ENCODE results near the gene BBLN. TPM values are rescaled to one million over a fixed set of nuclear protein-coding genes. Genes with fewer than 3 reads are reported as not detected.
"Not testable (repeated sequence)": the region's sequence is repeated elsewhere in the genome, so short reads cannot be mapped to it uniquely, and the experiment has no call there.

The BBLN gene
- total RNA-seq, 2 donors from 2014 or later, result 65.7 to 82.1 TPM

DNA sequence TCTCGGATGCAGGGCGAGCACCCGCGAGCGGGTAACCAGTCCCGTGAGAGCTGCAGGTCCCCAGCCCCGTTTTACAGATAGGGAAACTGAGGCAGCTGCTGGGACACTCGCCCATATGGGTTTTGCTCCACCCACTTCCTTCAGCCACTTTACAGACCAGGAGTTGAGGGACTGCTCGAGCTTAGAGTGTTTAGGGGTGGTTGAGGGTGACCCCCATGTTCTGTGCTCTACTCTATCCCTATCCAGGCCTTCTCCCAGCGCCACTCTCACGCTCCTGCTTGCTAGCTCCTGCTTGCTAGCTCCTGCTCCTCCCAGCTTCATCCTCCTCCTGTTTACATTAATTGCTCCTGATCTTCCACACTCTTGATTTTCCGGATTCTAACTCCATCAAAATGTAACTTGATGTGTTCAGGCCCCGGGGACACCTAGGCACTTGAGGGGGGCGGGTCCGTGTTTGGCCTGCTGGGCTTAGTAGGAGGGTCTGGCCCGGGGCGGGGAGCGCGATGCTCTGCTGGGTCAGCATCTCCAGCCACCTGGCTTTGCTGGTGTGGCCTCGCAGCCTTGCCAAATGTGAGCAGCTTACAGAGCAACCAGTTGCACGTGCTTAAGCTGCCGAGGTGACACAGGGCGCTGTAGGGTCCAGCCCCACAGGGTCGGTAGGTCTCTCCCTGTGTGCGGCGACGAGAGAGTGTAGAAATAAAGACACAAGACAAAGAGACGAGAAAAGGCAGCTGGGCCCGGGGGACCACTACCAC lies 31.1 kb upstream of the BBLN start:
- H3K9ac ChIP-seq (ENCODE audit: extremely low read depth, low read length, poor library complexity, severe bottlenecking), result peak overlapping the region; percentile 89
- no peak overlapping the region for H3K27ac ChIP-seq (ENCODE audit: low read depth, low read length)
- TF ChIP-seq CTCF (conservative IDR thresholded peaks at IDR 0.05), result no peak

DNA sequence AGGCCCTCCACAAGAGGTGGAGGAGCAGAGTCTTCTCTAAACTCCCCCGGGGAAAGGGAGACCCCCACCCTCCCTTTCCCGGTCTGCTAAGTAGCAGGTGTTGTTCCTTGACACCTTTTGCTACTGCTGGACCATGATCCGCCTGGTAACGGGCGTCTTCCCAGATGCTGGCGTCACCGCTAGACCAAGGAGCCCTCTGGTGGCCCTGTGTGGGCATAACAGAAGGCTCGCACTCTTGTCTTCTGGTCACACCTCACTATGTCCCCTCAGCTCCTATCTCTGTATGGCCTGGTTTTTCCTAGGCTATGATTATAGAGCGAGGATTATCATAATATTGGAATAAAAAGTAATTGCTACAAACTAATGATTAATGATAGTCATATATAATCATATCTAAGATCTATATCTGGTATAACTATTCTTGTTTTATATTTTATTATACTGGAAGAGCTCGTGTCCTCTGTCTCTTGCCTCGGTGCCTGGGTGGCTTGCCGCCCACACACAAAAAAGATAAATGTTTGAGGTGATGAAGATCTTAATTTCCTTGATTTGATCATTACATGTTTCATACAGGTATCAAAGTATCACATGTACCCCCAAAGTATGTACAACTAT lies 30.0 kb upstream of the BBLN start:
- not testable (repeated sequence) for H3K9me3 ChIP-seq (ENCODE audit: control insufficient read depth, low read length); H3K9ac ChIP-seq (ENCODE audit: extremely low read depth, low read length, poor library complexity, severe bottlenecking); H3K4me1 ChIP-seq (ENCODE audit: control insufficient read depth, insufficient read depth, low read length); H3K27ac Mint-ChIP-seq; H3K27ac ChIP-seq (ENCODE audit: low read depth, low read length); DNase-seq; H3K36me3 ChIP-seq (ENCODE audit: control insufficient read depth, insufficient read depth, low read length); H3K4me3 ChIP-seq (ENCODE audit: low read length); H3K36me3 Mint-ChIP-seq (ENCODE audit: low read depth)
- 12 to 22% methylated on average over 3 to 8 of the region's 12 CpGs for WGBS, 2 experiments (ENCODE audit: insufficient coverage in 1 of 2, insufficient read length in 1 of 2)
- Mint-ChIP-seq H3K9me3 (peaks cover 14% of the 10 kb centered on the region), H3K4me1 (peaks cover 13% of the 10 kb centered on the region), H3K4me3 (peak overlapping the region; percentile 91), H3K27me3 (ENCODE audit: insufficient read depth) (peaks cover 47% of the 10 kb centered on the region)
- TF ChIP-seq CTCF (conservative IDR thresholded peaks at IDR 0.05), result peak; percentile 68
- H3K27me3 ChIP-seq (ENCODE audit: control insufficient read depth, insufficient read depth, low read length, poor library complexity, severe bottlenecking), result peaks cover 11% of the 10 kb centered on the region

More for the DNA sequence above, 31.1 kb upstream of the BBLN start:
- Mint-ChIP-seq H3K4me1 (peaks cover 13% of the 10 kb centered on the region), H3K9me3 (peaks cover 14% of the 10 kb centered on the region), H3K36me3 (ENCODE audit: low read depth) (peaks cover 10% of the 10 kb centered on the region), H3K4me3 (peak overlapping the region; percentile 91), H3K27ac (no peak overlapping the region), H3K27me3 (ENCODE audit: insufficient read depth) (peaks cover 40% of the 10 kb centered on the region)
- peaks cover 9% of the 10 kb centered on the region for H3K9me3 ChIP-seq (ENCODE audit: control insufficient read depth, low read length)
- H3K4me1 ChIP-seq (ENCODE audit: control insufficient read depth, insufficient read depth, low read length), result no peaks in the 10 kb centered on the region
- 72 to 74% methylated on average over 21 to 28 of the region's 29 CpGs for WGBS, 2 experiments (ENCODE audit: insufficient coverage in 1 of 2, insufficient read length in 1 of 2)
- peaks cover 10% of the 10 kb centered on the region for H3K27me3 ChIP-seq (ENCODE audit: control insufficient read depth, insufficient read depth, low read length, poor library complexity, severe bottlenecking)
- H3K36me3 ChIP-seq (ENCODE audit: control insufficient read depth, insufficient read depth, low read length), result peaks cover 8% of the 10 kb centered on the region
- DNase-seq, result no peak
- peak overlapping the region; percentile 95 for H3K4me3 ChIP-seq (ENCODE audit: low read length)

DNA sequence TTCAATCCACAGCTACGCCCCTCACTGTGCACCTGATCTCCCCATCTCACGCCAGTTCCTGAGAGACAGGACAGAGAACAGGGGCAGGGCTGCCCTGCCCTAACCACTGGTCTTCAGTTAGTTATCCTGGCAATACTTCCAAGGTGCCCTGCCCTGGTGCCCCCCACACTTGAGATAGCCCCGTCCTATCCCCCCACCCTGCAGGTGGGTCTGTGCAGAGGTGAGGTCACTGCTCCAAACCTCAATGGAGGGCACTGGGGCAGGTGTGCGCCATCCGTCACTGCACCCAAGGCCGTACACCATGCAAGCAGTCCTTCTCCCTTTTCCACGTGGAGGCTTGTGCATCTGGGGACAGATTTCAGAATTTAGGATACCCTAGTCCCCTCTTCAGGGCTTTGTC lies 29.4 kb upstream of the BBLN start:
- not testable (repeated sequence) for H3K4me1 ChIP-seq (ENCODE audit: control insufficient read depth, insufficient read depth, low read length); H3K4me3 Mint-ChIP-seq; H3K36me3 Mint-ChIP-seq (ENCODE audit: low read depth); DNase-seq; H3K36me3 ChIP-seq (ENCODE audit: control insufficient read depth, insufficient read depth, low read length); H3K4me3 ChIP-seq (ENCODE audit: low read length); H3K27ac ChIP-seq (ENCODE audit: low read depth, low read length); H3K9ac ChIP-seq (ENCODE audit: extremely low read depth, low read length, poor library complexity, severe bottlenecking); H3K27ac Mint-ChIP-seq; H3K9me3 ChIP-seq (ENCODE audit: control insufficient read depth, low read length)
- peaks cover 14% of the 10 kb centered on the region for H3K9me3 Mint-ChIP-seq
- H3K27me3 ChIP-seq (ENCODE audit: control insufficient read depth, insufficient read depth, low read length, poor library complexity, severe bottlenecking), result peaks cover 11% of the 10 kb centered on the region
- peaks cover 47% of the 10 kb centered on the region for H3K27me3 Mint-ChIP-seq (ENCODE audit: insufficient read depth)
- 71 to 80% methylated on average over 1 to 7 of the region's 7 CpGs for WGBS, 2 experiments (ENCODE audit: insufficient coverage in 1 of 2, insufficient read length in 1 of 2)
- H3K4me1 Mint-ChIP-seq, result peaks cover 13% of the 10 kb centered on the region

- not testable (repeated sequence) for H3K4me3 ChIP-seq (ENCODE audit: low read length); H3K36me3 Mint-ChIP-seq (ENCODE audit: low read depth); H3K27ac ChIP-seq (ENCODE audit: low read depth, low read length); H3K9ac ChIP-seq (ENCODE audit: extremely low read depth, low read length, poor library complexity, severe bottlenecking); DNase-seq; H3K4me1 ChIP-seq (ENCODE audit: control insufficient read depth, insufficient read depth, low read length); H3K4me3 Mint-ChIP-seq; H3K9me3 ChIP-seq (ENCODE audit: control insufficient read depth, low read length); H3K4me1 Mint-ChIP-seq; H3K36me3 ChIP-seq (ENCODE audit: control insufficient read depth, insufficient read depth, low read length); H3K27ac Mint-ChIP-seq
- peaks cover 47% of the 10 kb centered on the region for H3K27me3 Mint-ChIP-seq (ENCODE audit: insufficient read depth)
- WGBS, 2 experiments (ENCODE audit: insufficient coverage in 1 of 2, insufficient read length in 1 of 2), result 88 to 92% methylated on average over 8 of the region's 8 CpGs
- peaks cover 14% of the 10 kb centered on the region for H3K9me3 Mint-ChIP-seq
- H3K27me3 ChIP-seq (ENCODE audit: control insufficient read depth, insufficient read depth, low read length, poor library complexity, severe bottlenecking), result peaks cover 11% of the 10 kb centered on the region
Measured at GRCh38 chr9:128131346-128131745, 28.7 kb upstream of the BBLN start.

DNA sequence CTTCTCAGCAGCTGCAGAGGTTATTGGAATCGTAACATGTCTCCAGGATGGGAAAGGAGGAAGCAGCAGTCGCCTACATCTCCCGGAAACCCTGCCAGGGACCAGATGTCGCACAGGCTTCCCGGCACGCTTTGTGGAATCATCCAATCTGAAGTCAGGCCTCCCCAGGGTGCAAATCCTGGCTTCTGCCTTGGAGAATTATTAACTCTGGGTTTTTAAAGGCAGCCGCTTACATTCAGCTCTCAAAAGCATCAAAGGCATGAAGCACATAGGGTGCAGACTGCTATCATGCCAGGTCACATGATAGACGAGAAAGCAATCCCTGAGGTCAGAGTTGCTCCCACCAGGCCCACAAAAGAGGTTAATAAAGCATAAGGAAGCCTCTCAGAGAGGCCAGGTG lies 27.9 kb upstream of the BBLN start:
- H3K4me1 ChIP-seq (ENCODE audit: control insufficient read depth, insufficient read depth, low read length); H3K4me1 Mint-ChIP-seq; H3K36me3 ChIP-seq (ENCODE audit: control insufficient read depth, insufficient read depth, low read length); H3K9me3 ChIP-seq (ENCODE audit: control insufficient read depth, low read length); H3K4me3 ChIP-seq (ENCODE audit: low read length); H3K27ac ChIP-seq (ENCODE audit: low read depth, low read length); H3K4me3 Mint-ChIP-seq; H3K27ac Mint-ChIP-seq; H3K9ac ChIP-seq (ENCODE audit: extremely low read depth, low read length, poor library complexity, severe bottlenecking); DNase-seq; H3K36me3 Mint-ChIP-seq (ENCODE audit: low read depth): not testable (repeated sequence)
- H3K27me3 ChIP-seq (ENCODE audit: control insufficient read depth, insufficient read depth, low read length, poor library complexity, severe bottlenecking), result peaks cover 11% of the 10 kb centered on the region
- Mint-ChIP-seq H3K27me3 (ENCODE audit: insufficient read depth) (peaks cover 48% of the 10 kb centered on the region), H3K9me3 (peaks cover 14% of the 10 kb centered on the region)
- 76 to 87% methylated on average over 8 of the region's 8 CpGs for WGBS, 2 experiments (ENCODE audit: insufficient coverage in 1 of 2, insufficient read length in 1 of 2)

Measured in endodermal cell (in vitro differentiated cells).